GM12878 (cell line): ENCODE measurements around the gene FAM117B. TPM values are rescaled to one million over a fixed set of nuclear protein-coding genes. Genes with fewer than 3 reads are reported as not detected.

Experiments
- ATAC-seq: fragments of 200-7000 bp; cut with Tn5 transposase; 3 replicates; pipeline ENCODE4 v1.9.1; 2020; ENCODE audit warnings: mild to moderate bottlenecking, moderate library complexity
- BruUV-seq: library from RNA; stranded (reverse); fragments of 400-500 nt; replicated peaks from 2 replicates; lab custom pipeline; 2021; lab: Mats Ljungman, UMichigan
- CTCF ChIA-PET: fragments of 300-600 bp; sonication (Branson Sonifier 250); formaldehyde crosslinking; extraction: SDS; loops from one replicate; lab custom pipeline; 2021; ENCODE audit warnings: inconsistent platforms; lab: Yijun Ruan, JAX
- POLR2A ChIA-PET: fragments of 350-600 bp; formaldehyde crosslinking; extraction: SDS; loops from one replicate; lab custom pipeline; 2021; ENCODE audit warnings: inconsistent platforms; lab: Charles Lee
- RAD21 ChIA-PET: fragments of 300-600 bp; sonication (Branson Sonifier 250); formaldehyde crosslinking; loops from one replicate; lab custom pipeline; 2023; ENCODE audit warnings: antibody characterized with exemption; ENCODE audit not compliant: unreplicated experiment; lab: Charles Lee
- SMC1A ChIA-PET: fragments of 300-600 bp; sonication (Branson Sonifier 250); formaldehyde crosslinking; loops from one replicate; lab custom pipeline; 2023; ENCODE audit not compliant: unreplicated experiment, uncharacterized antibody; lab: Charles Lee
- DNase-seq: peaks from one replicate; pipeline ENCODE4 v3.0.0-alpha.2; 2011; ENCODE audit warnings: low read depth, low spot score
- FAIRE-seq: peaks from 3 replicates; lab custom pipeline; 2011; peaks lifted over from hg19 to GRCh38; lab: Jason Lieb, UNC
- H2AFZ ChIP-seq: 2 replicates; pipeline ENCODE4 v1.6.0; 2011; ENCODE audit warnings: low read depth, low read length, control low read depth; ENCODE audit not compliant: control insufficient read depth
- H3K27ac ChIP-seq: 2 replicates; pipeline ENCODE4 v1.5.1; 2011; ENCODE audit warnings: control low read depth; ENCODE audit not compliant: control insufficient read depth, insufficient read depth
- H3K27me3 ChIP-seq, 2 experiments: replicated peaks in 1 of 2; 2 replicates each; pipeline versions ENCODE4 v1.6.0 to v1.6.1; 2011; ENCODE audit warnings: low read length in 1 of 2; ENCODE audit not compliant: control insufficient read depth in 2 of 2, insufficient read depth in 2 of 2
- H3K36me3 ChIP-seq, 2 experiments: 2 replicates each; pipeline ENCODE4 v1.5.1; 2011; ENCODE audit warnings: low read length in 1 of 2; ENCODE audit not compliant: control insufficient read depth in 2 of 2, insufficient read depth in 2 of 2
- H3K4me1 ChIP-seq: 2 replicates; pipeline ENCODE4 v1.6.1; 2011; ENCODE audit warnings: mild to moderate bottlenecking, low read length, moderate library complexity, mixed read lengths; ENCODE audit not compliant: control insufficient read depth, insufficient read depth
- H3K4me2 ChIP-seq: 2 replicates; pipeline ENCODE4 v1.6.0; 2011; ENCODE audit warnings: control low read depth; ENCODE audit not compliant: control insufficient read depth, insufficient read depth
- H3K4me3 ChIP-seq: fragments of 200-600 bp; sonication (generic); 2 replicates; pipeline ENCODE4 v1.5.1; 2016
- H3K79me2 ChIP-seq: 2 replicates; pipeline ENCODE4 v1.6.0; 2011; ENCODE audit warnings: low read length; ENCODE audit not compliant: control insufficient read depth, insufficient read depth
- H3K9ac ChIP-seq: 2 replicates; pipeline ENCODE4 v1.8.0; 2011; ENCODE audit warnings: low read length, control low read depth, mixed read lengths; ENCODE audit not compliant: control insufficient read depth, insufficient read depth
- H3K9me3 ChIP-seq: replicated peaks from 3 replicates; pipeline ENCODE4 v1.5.1; 2011; ENCODE audit warnings: mild to moderate bottlenecking, low read length; ENCODE audit not compliant: control insufficient read depth, insufficient read depth
- H4K20me1 ChIP-seq: 2 replicates; pipeline ENCODE4 v1.6.0; 2011; ENCODE audit not compliant: control insufficient read depth, insufficient read depth
- DPF2 ChIP-seq: fragments of 450-650 bp; IDR thresholded peaks from 2 replicates; pipeline ENCODE4 v1.6.1; 2017; ENCODE audit warnings: mild to moderate bottlenecking
- EED ChIP-seq: sonication (generic); IDR thresholded peaks from 2 replicates; pipeline ENCODE4 v1.6.1; 2016; ENCODE audit warnings: antibody characterized with exemption, low read depth
- EZH2 ChIP-seq: IDR thresholded peaks from 2 replicates; pipeline ENCODE4 v1.6.1; 2012; ENCODE audit warnings: low read depth, mild to moderate bottlenecking, control low read depth, inconsistent platforms, low read length, borderline replicate concordance; ENCODE audit not compliant: control insufficient read depth
- GATAD2B ChIP-seq: fragments of 450-650 bp; conservative IDR thresholded peaks from 2 replicates; pipeline ENCODE4 v1.6.1; 2017; ENCODE audit warnings: low read depth, mild to moderate bottlenecking, moderate library complexity
- IKZF2 ChIP-seq, 2 experiments: fragments of 450-650 bp; IDR thresholded peaks; 2 replicates each; pipeline ENCODE4 v1.6.1; 2017; ENCODE audit warnings: mild to moderate bottlenecking in 2 of 2, moderate library complexity in 2 of 2
- KAT2A ChIP-seq: conservative IDR thresholded peaks from 2 replicates; pipeline ENCODE4 v1.6.1; 2011; ENCODE audit warnings: low read depth, low read length; ENCODE audit not compliant: control insufficient read depth
- MTA2 ChIP-seq: fragments of 450-650 bp; IDR thresholded peaks from 2 replicates; pipeline ENCODE4 v1.6.1; 2016; ENCODE audit warnings: low read depth, mild to moderate bottlenecking, moderate library complexity
- PAX8 ChIP-seq: fragments of 450-650 bp; IDR thresholded peaks from 2 replicates; pipeline ENCODE4 v1.6.1; 2017; ENCODE audit warnings: mild to moderate bottlenecking, moderate library complexity
- STAT1 ChIP-seq: fragments of 450-650 bp; conservative IDR thresholded peaks from 2 replicates; pipeline ENCODE4 v1.6.1; 2014; ENCODE audit warnings: antibody characterized with exemption, mild to moderate bottlenecking
- ZSCAN29 ChIP-seq: fragments of 450-650 bp; IDR thresholded peaks from 2 replicates; pipeline ENCODE4 v1.6.1; 2017; ENCODE audit warnings: mild to moderate bottlenecking, moderate library complexity
- ZZZ3 ChIP-seq: IDR thresholded peaks from 2 replicates; pipeline ENCODE4 v1.6.1; 2011; ENCODE audit warnings: low read depth; ENCODE audit not compliant: control insufficient read depth, insufficient read length
- WGBS: methylation state at CpG from one replicate; pipeline ENCODE4 v1.1.6; 2016; ENCODE audit warnings: low lambda C conversion rate; ENCODE audit not compliant: insufficient replicate concordance, insufficient coverage; ENCODE audit errors: missing lambda C conversion rate; 5-methylcytosine and 5-hydroxymethylcytosine counted together
- in situ Hi-C: fragments of 300-500 bp; cut with MboI; formaldehyde crosslinking; loops from 9 replicates; pipeline ENCODE4 v1.14.3; 2018; ENCODE audit warnings: mixed read lengths
- intact Hi-C: fragments of 100-400 bp; cut with micrococcal nuclease; formaldehyde crosslinking; loops from one replicate; pipeline ENCODE4 v1.14.2; 2022; ENCODE audit not compliant: unreplicated experiment
- polyA plus RNA-seq, 11 experiments: library from polyadenylated mRNA; depleted of rRNA in 4 of 11; unstranded in 6 of 11; stranded (reverse) in 5 of 11; fragments of >200 nt; fragmentation: Nextera tagmentation in 4 of 11; fragmentation: Illumina TruSeq in 1 of 11; extraction: Ambion mirVana in 4 of 11; extraction: Trizol in 1 of 11; gene quantifications; 1 replicate in 1 of 11; 2 replicates in 10 of 11; pipeline versions ENCODE4 v1.2.1 to v1.2.3, GENCODE V29; 2011 to 2016; ENCODE audit warnings: inconsistent platforms in 2 of 11, missing spikeins in 2 of 11, low read depth in 1 of 11
- total RNA-seq, 4 experiments: library from RNA; depleted of rRNA in 3 of 4; stranded (reverse); fragments of >200 nt in 3 of 4; fragmentation: Illumina TruSeq in 1 of 4; extraction: Trizol in 1 of 4; gene quantifications; 2 replicates each; pipeline versions ENCODE4 v1.2.1 to v1.2.3, GENCODE V29; 2013 to 2021
- TF ChIP-seq, protein P1 (sequence below): fragments of 450-650 bp; formaldehyde crosslinking; IDR thresholded peaks from 2 replicates; pipeline ENCODE4 v1.5.0; 2022; ENCODE audit warnings: mild to moderate bottlenecking, missing genetic modification characterization
- TF ChIP-seq, protein P2 (sequence below): fragments of 450-650 bp; IDR thresholded peaks from 2 replicates; pipeline ENCODE4 v1.6.1; 2018; ENCODE audit warnings: mild to moderate bottlenecking, low read depth, moderate library complexity; ENCODE audit not compliant: partially characterized antibody
- TF ChIP-seq, protein P3 (sequence below): IDR thresholded peaks from 2 replicates; pipeline ENCODE4 v1.6.1; 2012; ENCODE audit warnings: low read depth, low read length, improper control_type of control experiment

The FAM117B gene
- total and polyA plus RNA-seq, 10 of the 15 experiments (the other 5 are each of a cell fraction or from before 2014, with no cell fraction given), result 1.6 to 7.6 (median 4.2) TPM

DNA sequence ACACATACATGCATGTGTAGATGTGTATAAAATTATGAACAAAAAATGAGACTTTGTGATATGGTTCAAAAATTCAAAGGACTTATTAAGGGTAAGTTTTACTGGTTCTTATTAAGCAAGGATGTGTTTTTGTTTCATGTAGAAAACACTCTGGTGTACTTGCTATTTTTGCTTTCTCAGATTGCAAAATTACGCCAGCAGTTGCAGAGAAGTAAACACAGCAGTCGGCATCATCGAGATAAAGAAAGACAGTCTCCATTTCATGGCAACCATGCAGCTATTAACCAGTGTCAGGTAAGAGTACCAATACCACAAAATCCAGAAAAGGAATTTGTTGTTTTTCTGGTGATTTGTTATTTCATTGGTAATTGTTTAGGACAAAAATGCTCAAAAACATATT, 91.3 kb downstream of the FAM117B start (continued):
- TF ChIP-seq, protein P1, sequence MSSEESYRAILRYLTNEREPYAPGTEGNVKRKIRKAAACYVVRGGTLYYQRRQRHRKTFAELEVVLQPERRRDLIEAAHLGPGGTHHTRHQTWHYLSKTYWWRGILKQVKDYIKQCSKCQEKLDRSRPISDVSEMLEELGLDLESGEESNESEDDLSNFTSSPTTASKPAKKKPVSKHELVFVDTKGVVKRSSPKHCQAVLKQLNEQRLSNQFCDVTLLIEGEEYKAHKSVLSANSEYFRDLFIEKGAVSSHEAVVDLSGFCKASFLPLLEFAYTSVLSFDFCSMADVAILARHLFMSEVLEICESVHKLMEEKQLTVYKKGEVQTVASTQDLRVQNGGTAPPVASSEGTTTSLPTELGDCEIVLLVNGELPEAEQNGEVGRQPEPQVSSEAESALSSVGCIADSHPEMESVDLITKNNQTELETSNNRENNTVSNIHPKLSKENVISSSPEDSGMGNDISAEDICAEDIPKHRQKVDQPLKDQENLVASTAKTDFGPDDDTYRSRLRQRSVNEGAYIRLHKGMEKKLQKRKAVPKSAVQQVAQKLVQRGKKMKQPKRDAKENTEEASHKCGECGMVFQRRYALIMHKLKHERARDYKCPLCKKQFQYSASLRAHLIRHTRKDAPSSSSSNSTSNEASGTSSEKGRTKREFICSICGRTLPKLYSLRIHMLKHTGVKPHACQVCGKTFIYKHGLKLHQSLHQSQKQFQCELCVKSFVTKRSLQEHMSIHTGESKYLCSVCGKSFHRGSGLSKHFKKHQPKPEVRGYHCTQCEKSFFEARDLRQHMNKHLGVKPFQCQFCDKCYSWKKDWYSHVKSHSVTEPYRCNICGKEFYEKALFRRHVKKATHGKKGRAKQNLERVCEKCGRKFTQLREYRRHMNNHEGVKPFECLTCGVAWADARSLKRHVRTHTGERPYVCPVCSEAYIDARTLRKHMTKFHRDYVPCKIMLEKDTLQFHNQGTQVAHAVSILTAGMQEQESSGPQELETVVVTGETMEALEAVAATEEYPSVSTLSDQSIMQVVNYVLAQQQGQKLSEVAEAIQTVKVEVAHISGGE (CRISPR knock-in tag), result no peak
- TF ChIP-seq STAT1, result no peak
- TF ChIP-seq, protein P2, sequence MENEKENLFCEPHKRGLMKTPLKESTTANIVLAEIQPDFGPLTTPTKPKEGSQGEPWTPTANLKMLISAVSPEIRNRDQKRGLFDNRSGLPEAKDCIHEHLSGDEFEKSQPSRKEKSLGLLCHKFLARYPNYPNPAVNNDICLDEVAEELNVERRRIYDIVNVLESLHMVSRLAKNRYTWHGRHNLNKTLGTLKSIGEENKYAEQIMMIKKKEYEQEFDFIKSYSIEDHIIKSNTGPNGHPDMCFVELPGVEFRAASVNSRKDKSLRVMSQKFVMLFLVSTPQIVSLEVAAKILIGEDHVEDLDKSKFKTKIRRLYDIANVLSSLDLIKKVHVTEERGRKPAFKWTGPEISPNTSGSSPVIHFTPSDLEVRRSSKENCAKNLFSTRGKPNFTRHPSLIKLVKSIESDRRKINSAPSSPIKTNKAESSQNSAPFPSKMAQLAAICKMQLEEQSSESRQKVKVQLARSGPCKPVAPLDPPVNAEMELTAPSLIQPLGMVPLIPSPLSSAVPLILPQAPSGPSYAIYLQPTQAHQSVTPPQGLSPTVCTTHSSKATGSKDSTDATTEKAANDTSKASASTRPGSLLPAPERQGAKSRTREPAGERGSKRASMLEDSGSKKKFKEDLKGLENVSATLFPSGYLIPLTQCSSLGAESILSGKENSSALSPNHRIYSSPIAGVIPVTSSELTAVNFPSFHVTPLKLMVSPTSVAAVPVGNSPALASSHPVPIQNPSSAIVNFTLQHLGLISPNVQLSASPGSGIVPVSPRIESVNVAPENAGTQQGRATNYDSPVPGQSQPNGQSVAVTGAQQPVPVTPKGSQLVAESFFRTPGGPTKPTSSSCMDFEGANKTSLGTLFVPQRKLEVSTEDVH, result no peak

DNA sequence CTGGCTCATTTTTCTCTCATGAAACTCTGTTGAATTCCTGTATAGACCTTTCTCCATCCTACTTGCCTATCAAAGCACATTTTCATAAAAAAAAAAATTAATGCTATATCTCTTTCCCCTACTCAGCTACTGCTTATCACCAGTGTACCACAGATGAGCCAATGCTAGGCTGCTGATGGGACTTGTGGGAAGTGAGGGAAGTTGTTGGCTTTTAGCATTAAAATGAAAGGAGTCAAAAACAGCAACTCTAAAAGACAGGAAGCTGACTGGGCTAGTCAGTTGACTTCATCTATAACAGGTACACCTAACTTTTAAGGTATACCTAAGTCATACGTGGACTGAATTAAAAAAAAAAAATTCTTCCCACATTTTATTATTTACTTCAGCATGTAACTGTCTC, 102.1 kb downstream of the FAM117B start:
- Histone ChIP-seq H3K9ac (no peak overlapping the region), H3K27ac (no peak overlapping the region), H3K27me3 (no peaks in the 10 kb centered on the region), H3K36me3 (no peaks in the 10 kb centered on the region; a peak in 1 of 4 replicates), H2AFZ (no peak overlapping the region), H3K4me3 (no peak overlapping the region), H4K20me1 (no peaks in the 10 kb centered on the region), H3K4me1 (no peaks in the 10 kb centered on the region), H3K4me2 (no peak overlapping the region), H3K9me3 (peaks cover 7% of the 10 kb centered on the region; the same call in 2 of the 3 replicates), H3K79me2 (no peaks in the 10 kb centered on the region)
- ChIA-PET SMC1A (no interaction called here), CTCF (no interaction called here), POLR2A (no interaction called here), RAD21 (no interaction called here)
- WGBS, result 93% methylated on average over 1 of the region's 1 CpG
- no peak for ATAC-seq
- FAIRE-seq, result no peak
- BruUV-seq, result no TSS peak
- in situ Hi-C loops, result no loop called here
- intact Hi-C loops, result no loop called here
- no peak for TF ChIP-seq PAX8
- TF ChIP-seq, protein P3, sequence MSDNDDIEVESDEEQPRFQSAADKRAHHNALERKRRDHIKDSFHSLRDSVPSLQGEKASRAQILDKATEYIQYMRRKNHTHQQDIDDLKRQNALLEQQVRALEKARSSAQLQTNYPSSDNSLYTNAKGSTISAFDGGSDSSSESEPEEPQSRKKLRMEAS, result no peak
- TF ChIP-seq GATAD2B, result no peak
- TF ChIP-seq MTA2, result no peak
- no peak for TF ChIP-seq DPF2
- TF ChIP-seq ZSCAN29, result no peak
- TF ChIP-seq EED, result no peak
- no peak for TF ChIP-seq KAT2A
- no peak for TF ChIP-seq IKZF2 (IDR thresholded peaks at IDR 0.05)
- no peak for TF ChIP-seq EZH2
- no peak for TF ChIP-seq ZZZ3
- no peak for DNase-seq
